Thoracic aorta (tissue), 2 donors: Measurements from ENCODE around the gene THTPA. TPM values are rescaled to one million over a fixed set of nuclear protein-coding genes. Genes with fewer than 3 reads are reported as not detected.

Experiments
- ATAC-seq: fragments of 150-250 bp; one replicate; pipeline ENCODE4 v1.8.0; 2017; ENCODE audit warnings: low read depth; ENCODE audit not compliant: insufficient number of reproducible peaks, low FRiP score
- DNase-seq: peaks from one replicate; pipeline ENCODE4 v3.0.0-alpha.2; 2020; ENCODE audit warnings: low spot score
- H3K27ac ChIP-seq, 2 donors: fragments of 200-600 bp; sonication (generic); 1 replicate in 1 of 2; 2 replicates in 1 of 2; pipeline ENCODE4 v1.5.1; 2016; ENCODE audit warnings: mild to moderate bottlenecking in 2 of 2, moderate library complexity in 2 of 2
- H3K27me3 ChIP-seq: fragments of 200-600 bp; sonication (generic); replicated peaks from 2 replicates; pipeline ENCODE4 v1.6.0; 2016; ENCODE audit warnings: mild to moderate bottlenecking; ENCODE audit not compliant: insufficient read depth
- H3K36me3 ChIP-seq: fragments of 200-600 bp; sonication (generic); one replicate; pipeline ENCODE4 v1.5.1; 2016
- H3K4me1 ChIP-seq, 2 donors: fragments of 200-600 bp; sonication (generic); 1 replicate in 1 of 2; 2 replicates in 1 of 2; pipeline versions ENCODE4 v1.5.1 to v1.6.0; 2016; ENCODE audit warnings: low read depth in 2 of 2, mild to moderate bottlenecking in 1 of 2; ENCODE audit not compliant: control insufficient read depth in 1 of 2
- H3K4me3 ChIP-seq: fragments of 200-600 bp; sonication (generic); 2 replicates; pipeline ENCODE4 v1.5.1; 2016; ENCODE audit warnings: mild to moderate bottlenecking
- H3K9me3 ChIP-seq: fragments of 200-600 bp; sonication (generic); 2 replicates; pipeline ENCODE4 v1.5.1; 2016
- CTCF ChIP-seq: fragments of 200-600 bp; sonication (generic); IDR thresholded peaks from one replicate; pipeline ENCODE4 v1.5.1; 2019; ENCODE audit warnings: antibody characterized with exemption
- total RNA-seq, 2 donors: library from RNA; depleted of rRNA; stranded (reverse); fragments of >200 nt; gene quantifications; one replicate each; pipeline versions ENCODE4 v1.1.0 to v1.2.3, GENCODE V29; 2016

The THTPA gene
- total RNA-seq, 2 donors from 2014 or later = 17.8 to 30.9 TPM

DNA sequence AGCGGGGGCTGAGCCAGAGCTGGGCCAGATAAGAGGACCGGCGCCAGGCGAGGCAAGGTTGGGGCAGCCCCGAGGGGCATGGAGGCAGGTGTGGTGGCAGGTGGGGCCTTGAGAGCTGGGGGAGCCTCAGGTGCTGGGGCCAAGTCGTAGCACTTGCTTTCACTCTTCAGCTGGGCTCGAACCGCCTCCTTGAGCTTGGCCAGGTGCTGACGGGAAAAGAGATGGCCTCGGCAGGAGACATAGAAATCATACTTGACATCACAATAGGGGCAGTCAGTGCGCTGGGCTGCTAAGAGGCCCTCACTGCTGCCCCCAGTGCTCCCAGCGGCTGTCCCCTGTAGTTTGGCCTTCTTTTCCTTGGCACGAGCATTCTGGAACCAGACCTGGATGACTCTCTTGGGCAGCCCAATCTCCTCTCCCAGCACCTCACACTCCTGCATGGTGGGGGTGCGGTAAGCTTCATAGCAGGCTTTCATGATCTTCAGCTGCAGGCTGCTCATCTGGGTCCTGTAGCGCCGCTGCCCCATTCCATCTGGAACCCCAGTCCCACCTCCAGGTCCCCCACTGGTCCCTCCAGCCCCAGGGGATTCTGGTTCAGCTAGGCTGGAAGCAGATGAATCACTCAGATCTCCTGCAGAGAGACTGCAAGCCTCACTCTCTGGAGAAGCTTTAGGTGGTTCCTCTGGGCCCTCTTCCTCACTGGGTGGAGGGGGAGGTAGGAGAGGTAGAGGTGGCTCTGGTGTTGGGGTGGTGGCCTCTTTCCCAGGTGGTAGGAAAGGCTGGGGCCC, 32.6 kb upstream of the THTPA start:
- no peaks in the 10 kb centered on the region for H3K27me3 ChIP-seq
- H3K4me1 ChIP-seq = no peaks in the 10 kb centered on the region
- DNase-seq (no peak), ATAC-seq (no peak)
- no peaks in the 10 kb centered on the region for H3K36me3 ChIP-seq
- H3K4me3 ChIP-seq = no peak overlapping the region
- no peak for TF ChIP-seq CTCF
- no peaks in the 10 kb centered on the region for H3K9me3 ChIP-seq
- no peak overlapping the region for H3K27ac ChIP-seq

- H3K4me1 ChIP-seq = no peaks in the 10 kb centered on the region
- no peaks in the 10 kb centered on the region for H3K36me3 ChIP-seq
- no peak for TF ChIP-seq CTCF
- ATAC-seq (no peak), DNase-seq (no peak)
- no peaks in the 10 kb centered on the region for H3K9me3 ChIP-seq
- no peaks in the 10 kb centered on the region for H3K27me3 ChIP-seq
- no peak overlapping the region for H3K4me3 ChIP-seq
- H3K27ac ChIP-seq = no peak overlapping the region
Measured at GRCh38 chr14:23524954-23525353, 31.1 kb upstream of the THTPA start.

DNA sequence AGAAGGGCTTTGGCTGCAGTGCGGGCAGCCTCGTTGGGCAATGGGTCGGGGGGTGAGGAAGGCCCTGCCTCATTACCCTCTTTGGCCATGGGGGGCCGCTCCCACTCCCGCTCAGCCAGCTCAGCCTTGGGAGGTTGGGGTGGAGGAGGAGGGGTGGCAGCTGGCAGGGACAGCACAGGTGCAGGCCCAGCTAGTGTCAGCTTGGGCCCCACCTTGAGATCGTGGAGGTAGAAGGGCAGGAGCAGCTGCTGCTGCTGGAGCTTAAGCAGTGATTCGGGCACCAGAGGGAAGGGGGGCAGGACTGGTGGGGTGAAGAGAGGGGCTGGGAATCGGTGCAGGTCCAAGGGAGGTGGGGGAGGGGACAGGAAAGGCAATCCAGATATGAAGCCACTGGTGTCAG, 30.5 kb upstream of the THTPA start:
- no peaks in the 10 kb centered on the region for H3K9me3 ChIP-seq
- ATAC-seq (no peak), DNase-seq (no peak)
- no peaks in the 10 kb centered on the region for H3K4me1 ChIP-seq
- TF ChIP-seq CTCF = no peak
- H3K27ac ChIP-seq = no peak overlapping the region
- H3K36me3 ChIP-seq = no peaks in the 10 kb centered on the region
- H3K27me3 ChIP-seq = no peaks in the 10 kb centered on the region
- no peak overlapping the region for H3K4me3 ChIP-seq

- Histone ChIP-seq H3K36me3 (no peaks in the 10 kb centered on the region), H3K4me3 (no peak overlapping the region), H3K9me3 (no peaks in the 10 kb centered on the region), H3K27me3 (no peaks in the 10 kb centered on the region), H3K27ac (no peak overlapping the region), H3K4me1 (no peaks in the 10 kb centered on the region)
- ATAC-seq (no peak), DNase-seq (no peak)
- no peak for TF ChIP-seq CTCF
Measured at GRCh38 chr14:23528555-23528954, 27.5 kb upstream of the THTPA start.

DNA sequence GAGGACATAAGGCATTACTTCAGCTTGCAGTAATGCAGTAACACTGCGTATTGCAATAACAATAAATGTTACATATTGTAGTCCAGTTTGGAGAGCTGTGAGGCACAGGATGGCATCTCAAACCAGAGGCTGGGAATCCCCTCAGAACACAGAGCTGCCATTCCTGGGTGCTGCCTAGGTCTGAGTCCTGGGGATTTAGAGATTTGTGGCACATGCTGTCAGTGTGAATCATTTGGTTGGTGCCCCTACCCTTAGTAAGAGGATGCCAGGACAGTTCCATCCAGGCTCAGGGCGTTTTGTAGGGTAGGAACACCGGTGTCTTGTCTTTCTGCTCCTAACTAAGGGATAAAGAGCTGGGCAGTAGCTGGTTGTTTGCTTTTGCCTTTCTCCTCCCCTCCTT, 27.1 kb upstream of the THTPA start:
- no peak for ATAC-seq
- Histone ChIP-seq H3K27me3 (no peaks in the 10 kb centered on the region), H3K9me3 (no peaks in the 10 kb centered on the region), H3K36me3 (no peaks in the 10 kb centered on the region), H3K4me3 (no peak overlapping the region), H3K27ac (no peak overlapping the region), H3K4me1 (no peaks in the 10 kb centered on the region)
- no peak for TF ChIP-seq CTCF
- no peak for DNase-seq
